ENCODE data around the gene GATA2. TPM values are rescaled to one million over a fixed set of nuclear protein-coding genes. Genes with fewer than 3 reads are reported as not detected.

The GATA2 gene
- total RNA-seq, 1 donor from 2014 or later = 0.10 TPM

- Mint-ChIP-seq H3K27me3 (ENCODE audit: low read depth) (peaks cover 55% of the 10 kb centered on the region), H3K27ac (ENCODE audit: unreplicated experiment) (no peak overlapping the region)
- peak; percentile 67 for TF ChIP-seq CTCF (IDR thresholded peaks at IDR 0.05)
Measured at GRCh38 chr3:128498127-128498626, 5.2 kb upstream of the GATA2 start.

DNA sequence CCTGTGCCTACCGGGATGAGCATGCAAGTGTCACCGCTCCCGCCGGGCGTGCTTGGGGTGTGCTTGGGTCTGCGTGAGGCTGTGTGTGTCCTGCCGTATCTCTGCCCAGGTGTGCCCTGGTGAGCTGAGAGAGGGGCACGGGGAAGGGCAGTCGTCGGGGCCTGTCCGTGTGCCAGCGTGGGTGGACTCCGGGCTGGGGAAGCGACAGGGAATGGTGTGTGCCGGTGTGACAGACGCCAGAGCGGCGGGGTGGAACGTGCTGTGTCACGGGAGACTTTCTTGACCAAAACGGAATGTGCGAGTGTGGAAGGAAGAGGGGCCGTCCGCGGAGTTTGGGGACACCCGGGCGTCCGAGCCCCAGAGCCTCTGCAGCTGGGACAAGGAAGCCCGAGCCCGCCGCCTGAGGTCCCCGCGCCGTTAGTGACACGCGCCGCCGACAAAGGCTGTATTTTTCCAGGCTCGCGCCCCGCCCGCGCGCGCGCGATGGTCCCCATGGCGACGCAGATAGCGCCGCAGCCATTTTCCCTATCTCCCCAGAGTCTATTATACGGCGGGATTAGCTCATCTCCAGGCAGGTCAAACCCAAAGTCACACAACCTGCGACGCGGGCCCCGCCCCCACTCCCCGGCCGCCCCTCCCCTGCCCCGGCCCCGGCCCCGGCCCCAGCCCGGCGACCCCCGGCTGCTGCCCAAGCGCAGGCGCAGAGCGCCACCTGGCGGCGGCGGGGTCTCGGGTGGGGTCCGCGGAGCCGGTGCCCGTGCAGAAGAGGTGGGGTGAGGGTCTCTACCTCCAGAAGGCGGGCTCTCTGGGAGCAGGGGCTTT, 4.5 kb upstream of the GATA2 start:
- H3K4me1 Mint-ChIP-seq (ENCODE audit: low read depth) = peaks cover 17% of the 10 kb centered on the region
- DNase-seq (ENCODE audit: low spot score) = peak; percentile 84
- H3K27me3 Mint-ChIP-seq (ENCODE audit: low read depth) = peaks cover 52% of the 10 kb centered on the region
- peaks cover 2% of the 10 kb centered on the region for H3K36me3 Mint-ChIP-seq (ENCODE audit: low read depth)
- H3K27ac Mint-ChIP-seq (ENCODE audit: unreplicated experiment) = no peak overlapping the region
- TF ChIP-seq CTCF (IDR thresholded peaks at IDR 0.05) = peak; percentile 89
- peak overlapping the region; percentile 71 for H3K4me3 Mint-ChIP-seq (ENCODE audit: unreplicated experiment)
- H3K9me3 Mint-ChIP-seq (ENCODE audit: low read depth) = no peaks in the 10 kb centered on the region

More at GRCh38 chr3:128498127-128498626, 5.2 kb upstream of the GATA2 start:
- H3K4me3 Mint-ChIP-seq (ENCODE audit: unreplicated experiment) = peak overlapping the region; percentile 50
- peaks cover 2% of the 10 kb centered on the region for H3K36me3 Mint-ChIP-seq (ENCODE audit: low read depth)
- peak; percentile 14 for DNase-seq (ENCODE audit: low spot score)
- no peaks in the 10 kb centered on the region for H3K9me3 Mint-ChIP-seq (ENCODE audit: low read depth)
- H3K4me1 Mint-ChIP-seq (ENCODE audit: low read depth) = peaks cover 17% of the 10 kb centered on the region

GRCh38 chr3:128496602-128497304, 3.8 kb upstream of the GATA2 start:
- Mint-ChIP-seq H3K9me3 (ENCODE audit: low read depth) (no peaks in the 10 kb centered on the region), H3K36me3 (ENCODE audit: low read depth) (peaks cover 2% of the 10 kb centered on the region), H3K27me3 (ENCODE audit: low read depth) (peaks cover 51% of the 10 kb centered on the region), H3K27ac (ENCODE audit: unreplicated experiment) (no peak overlapping the region), H3K4me3 (ENCODE audit: unreplicated experiment) (peak overlapping the region; percentile 71), H3K4me1 (ENCODE audit: low read depth) (peaks cover 17% of the 10 kb centered on the region)
- no peak for TF ChIP-seq CTCF (IDR thresholded peaks at IDR 0.05)
- DNase-seq (ENCODE audit: low spot score) = peak; percentile 93

- H3K36me3 Mint-ChIP-seq (ENCODE audit: low read depth) = peaks cover 2% of the 10 kb centered on the region
- H3K4me3 Mint-ChIP-seq (ENCODE audit: unreplicated experiment) = no peak overlapping the region
- no peaks in the 10 kb centered on the region for H3K9me3 Mint-ChIP-seq (ENCODE audit: low read depth)
- peak; percentile 75 for DNase-seq (ENCODE audit: low spot score)
- no peak overlapping the region for H3K27ac Mint-ChIP-seq (ENCODE audit: unreplicated experiment)
- H3K4me1 Mint-ChIP-seq (ENCODE audit: low read depth) = peaks cover 17% of the 10 kb centered on the region
- no peak for TF ChIP-seq CTCF (IDR thresholded peaks at IDR 0.05)
- H3K27me3 Mint-ChIP-seq (ENCODE audit: low read depth) = peaks cover 51% of the 10 kb centered on the region
Measured at GRCh38 chr3:128496019-128496601, 3.1 kb upstream of the GATA2 start.

GRCh38 chr3:128495435-128495970, 2.5 kb upstream of the GATA2 start:
- Mint-ChIP-seq H3K9me3 (ENCODE audit: low read depth) (no peaks in the 10 kb centered on the region), H3K4me1 (ENCODE audit: low read depth) (peaks cover 17% of the 10 kb centered on the region), H3K27me3 (ENCODE audit: low read depth) (peaks cover 55% of the 10 kb centered on the region), H3K27ac (ENCODE audit: unreplicated experiment) (no peak overlapping the region), H3K36me3 (ENCODE audit: low read depth) (peaks cover 2% of the 10 kb centered on the region), H3K4me3 (ENCODE audit: unreplicated experiment) (no peak overlapping the region)
- TF ChIP-seq CTCF (IDR thresholded peaks at IDR 0.05) = no peak
- DNase-seq (ENCODE audit: low spot score) = peak; percentile 75

All from chondrocyte (in vitro differentiated cells).